Prostate gland (tissue), 2 donors: ENCODE results near the gene IL1RN. TPM values are rescaled to one million over a fixed set of nuclear protein-coding genes. Genes with fewer than 3 reads are reported as not detected.

Experiments
- DNase-seq: peaks from one replicate; pipeline ENCODE4 v3.0.0-alpha.2; 2019; ENCODE audit warnings: low spot score
- H3K27ac ChIP-seq, 2 donors: fragments of 200-600 bp; sonication (generic); 2 replicates each; pipeline ENCODE4 v1.5.1; 2017 to 2019
- H3K27me3 ChIP-seq: fragments of 200-600 bp; sonication (generic); replicated peaks from 2 replicates; pipeline ENCODE4 v1.5.1; 2019; ENCODE audit not compliant: insufficient read depth
- H3K36me3 ChIP-seq, 2 donors: fragments of 200-600 bp; sonication (generic); 1 replicate in 1 of 2; 2 replicates in 1 of 2; pipeline versions ENCODE4 v1.5.1 to v1.8.1; 2017 to 2019
- H3K4me1 ChIP-seq: fragments of 200-600 bp; sonication (generic); replicated peaks from 2 replicates; pipeline ENCODE4 v1.5.1; 2019
- H3K4me3 ChIP-seq, 2 donors: fragments of 200-600 bp; sonication (generic); 2 replicates each; pipeline ENCODE4 v1.5.1; 2017 to 2019
- H3K9me3 ChIP-seq: fragments of 200-600 bp; sonication (generic); 2 replicates; pipeline ENCODE4 v1.5.1; 2017
- POLR2A ChIP-seq: fragments of 450-650 bp; IDR thresholded peaks from one replicate; pipeline ENCODE4 v1.6.1; 2016; ENCODE audit warnings: antibody characterized with exemption, mild to moderate bottlenecking
- POLR2AphosphoS5 ChIP-seq: sonication (generic); formaldehyde crosslinking; IDR thresholded peaks from one replicate; pipeline ENCODE4 v1.6.1; 2017; ENCODE audit warnings: antibody characterized with exemption
- WGBS: methylation state at CpG from one replicate; pipeline ENCODE4 v1.1.5; 2018; 5-methylcytosine and 5-hydroxymethylcytosine counted together
- intact Hi-C: fragments of 100-400 bp; cut with DNase I; formaldehyde crosslinking; loops from one replicate; pipeline ENCODE4 v1.14.2; 2022
- total RNA-seq, 2 donors: library from RNA; depleted of rRNA; stranded (reverse); fragments of >200 nt; gene quantifications; one replicate each; pipeline ENCODE4 v1.1.0, GENCODE V29; 2016
- TF ChIP-seq, protein P1 (sequence below), 4 experiments: fragments of 200-600 bp in 2 of 4; fragments of 450-650 bp in 2 of 4; sonication (generic) in 2 of 4; IDR thresholded peaks; 1 replicate in 3 of 4; 2 replicates in 1 of 4; pipeline ENCODE4 v1.5.1; 2016 to 2019; ENCODE audit warnings: antibody characterized with exemption in 4 of 4, mild to moderate bottlenecking in 2 of 4, moderate library complexity in 2 of 4

IL1RN gene
- total RNA-seq, 2 donors from 2014 or later = 3.7 to 4.4 TPM

GRCh38 chr2:113088213-113088992 is 39.0 kb upstream of the IL1RN start:
- Histone ChIP-seq H3K4me3 (no peak overlapping the region), H3K4me1 (no peaks in the 10 kb centered on the region), H3K27ac (no peak overlapping the region), H3K36me3 (no peaks in the 10 kb centered on the region), H3K9me3 (no peaks in the 10 kb centered on the region), H3K27me3 (no peaks in the 10 kb centered on the region)
- TF ChIP-seq POLR2AphosphoS5 = no peak
- TF ChIP-seq, protein P1, sequence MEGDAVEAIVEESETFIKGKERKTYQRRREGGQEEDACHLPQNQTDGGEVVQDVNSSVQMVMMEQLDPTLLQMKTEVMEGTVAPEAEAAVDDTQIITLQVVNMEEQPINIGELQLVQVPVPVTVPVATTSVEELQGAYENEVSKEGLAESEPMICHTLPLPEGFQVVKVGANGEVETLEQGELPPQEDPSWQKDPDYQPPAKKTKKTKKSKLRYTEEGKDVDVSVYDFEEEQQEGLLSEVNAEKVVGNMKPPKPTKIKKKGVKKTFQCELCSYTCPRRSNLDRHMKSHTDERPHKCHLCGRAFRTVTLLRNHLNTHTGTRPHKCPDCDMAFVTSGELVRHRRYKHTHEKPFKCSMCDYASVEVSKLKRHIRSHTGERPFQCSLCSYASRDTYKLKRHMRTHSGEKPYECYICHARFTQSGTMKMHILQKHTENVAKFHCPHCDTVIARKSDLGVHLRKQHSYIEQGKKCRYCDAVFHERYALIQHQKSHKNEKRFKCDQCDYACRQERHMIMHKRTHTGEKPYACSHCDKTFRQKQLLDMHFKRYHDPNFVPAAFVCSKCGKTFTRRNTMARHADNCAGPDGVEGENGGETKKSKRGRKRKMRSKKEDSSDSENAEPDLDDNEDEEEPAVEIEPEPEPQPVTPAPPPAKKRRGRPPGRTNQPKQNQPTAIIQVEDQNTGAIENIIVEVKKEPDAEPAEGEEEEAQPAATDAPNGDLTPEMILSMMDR (IDR thresholded peaks at IDR 0.05) = no peak
- TF ChIP-seq POLR2A = no peak
- intact Hi-C loops = no loop called here
- DNase-seq = no peak

DNA sequence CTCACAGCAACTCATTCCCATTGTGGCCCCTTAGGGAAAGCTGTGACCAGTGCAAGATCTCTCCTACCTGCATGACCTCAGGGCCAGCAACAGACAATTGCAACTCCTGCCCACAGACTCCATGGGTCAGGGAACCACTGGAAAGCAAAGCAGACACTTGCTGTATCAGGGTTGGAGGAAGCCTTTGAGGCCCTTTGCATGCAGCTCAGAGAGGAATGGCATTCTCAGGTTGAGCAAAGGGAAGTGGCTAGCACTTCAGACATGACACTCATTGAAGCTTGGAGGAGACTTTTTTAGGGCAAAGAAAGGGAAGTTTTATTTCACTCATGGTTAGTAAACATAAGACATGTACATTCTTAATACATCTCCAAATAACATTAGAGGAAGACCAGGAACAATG is 37.5 kb upstream of the IL1RN start:
- Histone ChIP-seq H3K4me1 (no peaks in the 10 kb centered on the region), H3K4me3 (no peak overlapping the region), H3K9me3 (no peaks in the 10 kb centered on the region), H3K27me3 (no peaks in the 10 kb centered on the region), H3K36me3 (no peaks in the 10 kb centered on the region), H3K27ac (no peak overlapping the region)
- DNase-seq = no peak
- TF ChIP-seq POLR2AphosphoS5 (no peak), POLR2A (no peak)
- TF ChIP-seq, protein P1 (IDR thresholded peaks at IDR 0.05) = no peak
- intact Hi-C loops = no loop called here

DNA sequence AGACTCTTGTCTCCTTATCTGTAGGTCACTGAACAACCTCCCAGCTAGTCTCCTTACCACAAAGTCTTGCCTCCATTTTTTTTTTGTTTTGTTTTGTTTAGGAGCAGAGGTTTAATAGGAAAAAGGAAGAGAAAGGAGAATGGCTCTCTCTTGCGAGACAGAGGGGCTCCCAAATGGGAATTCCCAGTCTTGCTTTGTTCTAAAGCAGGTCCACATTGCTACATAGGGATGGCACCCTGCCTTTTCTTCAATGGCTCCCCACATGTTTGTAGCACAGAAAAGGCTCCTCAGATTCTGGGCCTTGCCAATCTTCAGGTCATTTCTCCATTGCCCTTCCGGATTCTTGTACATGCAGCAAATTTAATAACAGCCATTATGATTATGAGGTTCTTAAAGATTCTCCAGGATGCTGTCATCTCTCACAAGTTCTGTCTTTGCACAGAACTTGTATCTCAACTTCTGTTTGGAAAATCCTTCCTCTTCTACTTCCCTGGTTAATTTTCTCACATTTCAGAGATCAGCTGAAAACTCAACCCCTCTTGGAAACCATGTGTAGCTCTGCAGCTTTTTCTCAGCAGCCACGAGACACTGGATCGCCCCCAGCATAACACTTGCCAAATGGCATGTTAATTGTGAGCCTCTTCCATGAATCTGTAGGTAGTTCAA is 36.0 kb upstream of the IL1RN start:
- Histone ChIP-seq H3K4me3 (no peak overlapping the region), H3K27ac (no peak overlapping the region), H3K9me3 (no peaks in the 10 kb centered on the region), H3K27me3 (no peaks in the 10 kb centered on the region), H3K4me1 (no peaks in the 10 kb centered on the region), H3K36me3 (no peaks in the 10 kb centered on the region)
- WGBS = 72% methylated on average over 4 of the region's 4 CpGs
- TF ChIP-seq, protein P1 (IDR thresholded peaks at IDR 0.05) = no peak
- TF ChIP-seq POLR2AphosphoS5 (no peak), POLR2A (no peak)
- intact Hi-C loops = no loop called here
- DNase-seq = no peak

DNA sequence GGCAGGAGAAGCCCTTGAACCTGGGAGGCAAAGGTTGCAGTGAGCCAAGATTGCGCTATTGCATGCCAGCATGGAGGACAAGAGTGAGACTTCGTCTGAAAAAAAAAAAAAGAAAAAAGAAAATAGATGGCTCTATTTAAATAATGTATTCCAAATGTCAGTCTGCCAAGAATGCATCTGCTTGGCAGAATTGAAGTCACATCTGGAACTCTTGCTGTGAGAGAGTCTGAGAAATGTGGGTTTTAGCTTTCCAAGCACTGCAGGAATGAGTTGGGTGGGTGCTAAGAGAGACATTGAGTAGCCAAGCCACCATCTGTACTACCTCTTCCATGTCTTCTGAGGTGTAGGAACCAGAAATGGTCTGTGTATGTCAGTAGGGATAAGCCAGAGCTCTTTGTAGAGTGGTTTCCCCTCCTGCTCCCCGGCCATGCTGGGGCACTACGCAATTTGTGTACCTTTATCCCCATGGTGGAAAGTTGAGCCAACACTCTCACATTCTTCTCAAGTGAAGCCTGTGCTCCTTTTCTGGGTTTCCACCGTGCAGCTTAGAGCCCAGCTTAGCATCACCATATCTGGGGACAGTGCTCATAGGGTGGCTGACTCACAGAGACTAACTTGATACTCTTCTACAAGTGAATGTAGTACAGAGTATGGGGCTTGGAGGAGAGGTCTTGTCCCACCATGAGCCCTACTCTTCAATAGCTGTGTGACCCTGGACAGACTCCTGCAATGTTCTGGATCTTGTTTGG is 34.4 kb upstream of the IL1RN start:
- no peak overlapping the region for H3K27ac ChIP-seq
- no peak overlapping the region for H3K4me3 ChIP-seq
- TF ChIP-seq, protein P1 (IDR thresholded peaks at IDR 0.05) = no peak
- TF ChIP-seq POLR2A (no peak), POLR2AphosphoS5 (no peak)
- H3K9me3 ChIP-seq = no peaks in the 10 kb centered on the region
- H3K27me3 ChIP-seq = no peaks in the 10 kb centered on the region
- H3K36me3 ChIP-seq = no peaks in the 10 kb centered on the region
- H3K4me1 ChIP-seq = no peaks in the 10 kb centered on the region
- no peak for DNase-seq
- intact Hi-C loops = no loop called here
- 78% methylated on average over 5 of the region's 5 CpGs for WGBS
